ENCODE data around the gene ITPK1. TPM values are rescaled to one million over a fixed set of nuclear protein-coding genes. Genes with fewer than 3 reads are reported as not detected.

The ITPK1 gene
- total RNA-seq, 2 donors from 2014 or later: 77.1 to 118 TPM

DNA sequence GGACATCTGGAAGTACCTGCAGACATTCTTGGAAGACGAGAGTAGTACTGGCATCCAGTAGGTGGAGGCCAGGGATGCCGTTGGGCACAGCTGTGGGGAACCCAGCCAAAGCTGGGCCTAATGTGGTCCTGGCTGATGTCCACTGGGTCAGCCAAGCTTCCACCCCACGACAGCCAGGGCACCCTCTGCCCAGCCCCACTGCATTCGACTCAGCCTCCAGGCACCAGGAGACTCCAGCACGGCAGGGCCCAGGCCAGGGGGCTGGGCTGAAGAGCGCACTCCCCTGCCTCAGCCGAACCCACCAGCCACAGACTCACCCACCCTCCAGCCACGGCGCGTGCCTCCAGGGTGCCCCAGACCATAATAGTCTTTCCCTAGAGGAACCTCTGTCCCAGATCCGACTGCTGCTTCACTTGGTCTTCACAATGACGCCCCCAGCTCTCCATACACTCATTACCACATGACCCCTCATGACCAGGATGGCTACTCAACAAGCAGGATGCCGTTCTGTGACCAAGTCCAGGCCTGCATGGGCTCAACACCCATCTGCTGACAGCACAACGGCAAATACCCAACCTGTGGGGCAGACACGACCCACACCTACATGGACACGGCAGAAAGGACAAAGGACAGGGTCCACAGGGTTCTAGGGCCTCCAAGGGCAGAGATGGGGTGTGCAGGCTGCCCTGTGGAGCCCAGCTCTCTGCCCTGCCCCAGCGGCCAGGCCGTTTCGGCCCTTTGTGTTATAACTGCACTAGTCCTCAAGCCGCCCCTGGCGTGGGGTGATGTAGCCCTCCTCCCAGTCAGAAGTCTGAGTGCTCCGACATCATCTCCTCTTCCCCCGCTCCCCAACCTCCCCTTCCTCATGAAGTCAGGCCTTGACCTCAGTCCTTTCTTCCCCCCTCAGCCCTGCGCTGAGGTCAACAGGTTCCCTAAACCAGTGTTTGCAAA lies 22.8 kb downstream of the ITPK1 start:
- DNase-seq (ENCODE audit: low spot score): no peak
- Histone ChIP-seq H3K4me3 (no peak overlapping the region), H3K9me3 (no peaks in the 10 kb centered on the region), H3K27me3 (replicated peaks; ENCODE audit: insufficient read depth) (no peaks in the 10 kb centered on the region), H3K4me1 (replicated peaks) (no peaks in the 10 kb centered on the region), H3K36me3 (no peaks in the 10 kb centered on the region), H3K27ac (no peak overlapping the region)
- TF ChIP-seq POLR2AphosphoS5 (IDR thresholded peaks at IDR 0.05) (no peak), POLR2A (IDR thresholded peaks at IDR 0.05) (no peak)
- TF ChIP-seq, protein P1, sequence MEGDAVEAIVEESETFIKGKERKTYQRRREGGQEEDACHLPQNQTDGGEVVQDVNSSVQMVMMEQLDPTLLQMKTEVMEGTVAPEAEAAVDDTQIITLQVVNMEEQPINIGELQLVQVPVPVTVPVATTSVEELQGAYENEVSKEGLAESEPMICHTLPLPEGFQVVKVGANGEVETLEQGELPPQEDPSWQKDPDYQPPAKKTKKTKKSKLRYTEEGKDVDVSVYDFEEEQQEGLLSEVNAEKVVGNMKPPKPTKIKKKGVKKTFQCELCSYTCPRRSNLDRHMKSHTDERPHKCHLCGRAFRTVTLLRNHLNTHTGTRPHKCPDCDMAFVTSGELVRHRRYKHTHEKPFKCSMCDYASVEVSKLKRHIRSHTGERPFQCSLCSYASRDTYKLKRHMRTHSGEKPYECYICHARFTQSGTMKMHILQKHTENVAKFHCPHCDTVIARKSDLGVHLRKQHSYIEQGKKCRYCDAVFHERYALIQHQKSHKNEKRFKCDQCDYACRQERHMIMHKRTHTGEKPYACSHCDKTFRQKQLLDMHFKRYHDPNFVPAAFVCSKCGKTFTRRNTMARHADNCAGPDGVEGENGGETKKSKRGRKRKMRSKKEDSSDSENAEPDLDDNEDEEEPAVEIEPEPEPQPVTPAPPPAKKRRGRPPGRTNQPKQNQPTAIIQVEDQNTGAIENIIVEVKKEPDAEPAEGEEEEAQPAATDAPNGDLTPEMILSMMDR (IDR thresholded peaks at IDR 0.05): no peak
- WGBS: 91% methylated on average over 24 of the region's 24 CpGs
- intact Hi-C loops (cut with DNase I): no loop called here

DNA sequence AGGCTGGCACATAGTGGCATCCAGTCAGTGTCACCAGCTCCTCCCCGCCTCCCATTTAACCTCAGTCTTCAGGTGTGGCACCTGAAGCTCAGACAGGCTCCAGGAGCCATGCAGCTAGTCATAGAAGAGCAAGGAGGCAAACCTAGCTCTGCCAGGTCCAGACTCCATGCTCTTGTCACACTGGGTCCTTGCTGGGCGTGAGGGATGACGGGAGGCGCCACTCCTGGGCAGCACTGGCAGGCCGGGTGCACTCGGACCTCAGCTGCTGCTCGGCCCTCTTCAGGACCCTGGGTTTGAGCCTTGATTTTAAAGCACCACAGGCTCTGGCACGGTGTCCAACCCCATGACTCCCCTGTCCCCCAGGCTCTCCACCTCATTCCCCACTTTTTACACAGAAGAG lies 24.1 kb downstream of the ITPK1 start:
- Histone ChIP-seq H3K27me3 (replicated peaks; ENCODE audit: insufficient read depth) (no peaks in the 10 kb centered on the region), H3K4me1 (replicated peaks) (peaks cover 5% of the 10 kb centered on the region), H3K4me3 (no peak overlapping the region), H3K36me3 (no peaks in the 10 kb centered on the region), H3K9me3 (no peaks in the 10 kb centered on the region), H3K27ac (peak overlapping the region in 1 of 2 donors; percentile 33)
- DNase-seq (ENCODE audit: low spot score): no peak
- TF ChIP-seq POLR2AphosphoS5 (IDR thresholded peaks at IDR 0.05) (no peak), POLR2A (IDR thresholded peaks at IDR 0.05) (no peak)
- TF ChIP-seq, protein P1 (IDR thresholded peaks at IDR 0.05): no peak
- WGBS: 94% methylated on average over 8 of the region's 8 CpGs
- intact Hi-C loops (cut with DNase I): no loop called here

DNA sequence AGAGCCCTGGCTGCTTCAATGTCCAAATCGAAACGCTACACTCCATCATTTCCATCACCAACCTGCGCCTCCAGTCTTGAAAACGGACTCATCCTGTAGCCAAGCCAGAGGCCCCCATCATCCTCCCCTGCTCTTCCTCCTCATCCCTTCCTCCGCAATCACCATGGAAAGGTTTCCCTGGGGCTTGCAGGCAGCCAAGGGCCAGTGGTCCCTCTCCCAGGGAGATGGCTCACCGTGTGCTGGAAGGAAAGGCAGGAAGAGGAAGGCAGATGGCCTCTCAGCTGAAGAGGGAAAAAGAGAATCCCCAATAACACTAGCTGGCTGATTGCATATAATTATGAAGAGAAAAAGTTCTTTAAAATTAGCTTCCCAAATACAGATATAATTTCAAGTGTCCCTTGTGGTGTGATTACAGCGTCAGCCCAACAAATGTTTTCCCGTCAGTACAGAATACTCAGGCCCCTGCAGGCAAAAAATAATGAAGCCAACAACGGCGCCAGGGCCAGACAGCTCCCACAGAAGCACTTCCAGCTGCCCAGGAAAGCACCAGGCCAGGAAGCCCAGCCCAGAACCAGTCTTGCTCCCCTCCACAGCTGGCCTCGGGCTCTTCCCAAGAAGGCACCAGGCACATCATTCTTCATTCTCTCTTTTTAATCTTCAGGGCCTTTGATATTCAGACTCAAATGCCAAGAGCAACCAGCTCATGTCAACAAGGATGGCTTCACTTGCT lies 24.7 kb downstream of the ITPK1 start:
- intact Hi-C loops (cut with DNase I): no loop called here

DNA sequence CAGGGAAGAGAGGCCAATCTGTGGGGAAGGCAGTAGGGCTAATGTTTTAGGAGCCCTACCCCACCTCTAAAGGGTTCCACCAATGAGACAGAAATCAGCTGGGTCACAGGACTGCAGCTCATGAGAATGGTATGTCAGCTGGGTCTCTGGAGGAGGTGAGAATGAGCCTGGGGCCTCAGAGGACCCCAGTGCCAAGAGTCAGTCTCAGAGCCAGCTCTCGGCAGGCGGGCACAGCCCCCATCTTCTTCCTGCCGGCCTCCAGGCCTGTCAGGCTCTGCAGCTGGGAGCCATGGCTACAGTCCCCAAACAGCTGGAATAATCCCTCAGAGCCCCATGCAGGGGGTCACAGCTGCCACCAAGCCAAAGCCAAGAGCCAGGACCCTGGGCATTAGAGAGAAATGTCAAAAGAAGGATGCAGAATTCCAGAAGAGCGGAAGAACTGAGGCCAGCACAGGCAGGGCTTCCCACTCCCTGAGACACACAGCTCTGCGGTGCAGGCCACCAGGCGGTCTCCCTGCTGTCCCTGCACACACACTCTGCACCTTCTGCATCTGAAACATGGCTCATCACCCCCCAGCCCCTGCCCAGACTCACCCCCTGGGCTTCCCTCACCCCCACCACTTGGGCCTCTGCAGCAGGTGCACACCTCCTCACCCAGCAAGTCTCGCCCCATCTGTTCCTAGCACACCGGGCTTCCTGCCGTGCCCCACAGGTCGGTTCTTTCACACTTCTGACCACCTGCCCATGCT lies 26.0 kb downstream of the ITPK1 start:
- TF ChIP-seq POLR2AphosphoS5 (IDR thresholded peaks at IDR 0.05) (no peak), POLR2A (IDR thresholded peaks at IDR 0.05) (no peak)
- TF ChIP-seq, protein P1 (IDR thresholded peaks at IDR 0.05): no peak
- Histone ChIP-seq H3K27ac (no peak overlapping the region), H3K36me3 (no peaks in the 10 kb centered on the region), H3K27me3 (replicated peaks; ENCODE audit: insufficient read depth) (no peaks in the 10 kb centered on the region), H3K4me1 (replicated peaks) (peaks cover 21% of the 10 kb centered on the region), H3K9me3 (no peaks in the 10 kb centered on the region), H3K4me3 (no peak overlapping the region)
- WGBS: 83% methylated on average over 10 of the region's 10 CpGs
- DNase-seq (ENCODE audit: low spot score): no peak
- intact Hi-C loops (cut with DNase I): no loop called here

More for the DNA sequence above, 24.7 kb downstream of the ITPK1 start:
- Histone ChIP-seq H3K27me3 (replicated peaks; ENCODE audit: insufficient read depth) (no peaks in the 10 kb centered on the region), H3K4me3 (no peak overlapping the region), H3K9me3 (no peaks in the 10 kb centered on the region), H3K4me1 (replicated peaks) (peaks cover 8% of the 10 kb centered on the region), H3K27ac (peak overlapping the region in 1 of 2 donors; percentile 33), H3K36me3 (no peaks in the 10 kb centered on the region)
- DNase-seq (ENCODE audit: low spot score): peak; percentile 13
- WGBS: 53% methylated on average over 11 of the region's 11 CpGs
- TF ChIP-seq, protein P1 (IDR thresholded peaks at IDR 0.05): no peak
- TF ChIP-seq POLR2AphosphoS5 (IDR thresholded peaks at IDR 0.05): no peak
- TF ChIP-seq POLR2A (IDR thresholded peaks at IDR 0.05): no peak

All from prostate gland (tissue), 2 donors.